HepG2 (cell line): ENCODE data around the gene GGA3. TPM values are rescaled to one million over a fixed set of nuclear protein-coding genes. Genes with fewer than 3 reads are reported as not detected.
A peak's percentile ranks its signal among the peaks of the same experiment; 100 is the strongest.

ENCODE experiments used
- ATF3 ChIP-seq: sonication (generic); formaldehyde crosslinking; IDR thresholded peaks from 2 replicates; pipeline ENCODE4 v1.4.0; 2020; ENCODE audit warnings: missing genetic modification reagents
- E2F1 ChIP-seq: sonication (generic); formaldehyde crosslinking; IDR thresholded peaks from 2 replicates; pipeline ENCODE4 v1.5.0; 2020; ENCODE audit warnings: missing genetic modification reagents
- ELF3 ChIP-seq: IDR thresholded peaks from 2 replicates; pipeline ENCODE4 v1.6.1; 2016; ENCODE audit warnings: missing genetic modification reagents, missing compliant biosample characterization
- FOSL2 ChIP-seq: sonication (generic); formaldehyde crosslinking; IDR thresholded peaks from 2 replicates; pipeline ENCODE4 v1.4.0; 2020; ENCODE audit warnings: missing genetic modification reagents
- NFIB ChIP-seq: sonication (generic); formaldehyde crosslinking; IDR thresholded peaks from 2 replicates; pipeline ENCODE4 v1.9.0; 2021; ENCODE audit warnings: missing genetic modification reagents, mild to moderate bottlenecking, borderline replicate concordance
- NRL ChIP-seq: sonication (generic); formaldehyde crosslinking; IDR thresholded peaks from 2 replicates; pipeline ENCODE4 v1.5.0; 2020; ENCODE audit warnings: missing genetic modification reagents, mild to moderate bottlenecking, moderate library complexity, borderline replicate concordance
- PRMT3 ChIP-seq: sonication (generic); formaldehyde crosslinking; IDR thresholded peaks from 2 replicates; pipeline ENCODE4 v1.8.1; 2022; ENCODE audit warnings: low read depth, mild to moderate bottlenecking, moderate library complexity, missing genetic modification reagents, borderline replicate concordance
- SOX13 ChIP-seq, 3 experiments: fragments of 450-650 bp in 1 of 3; sonication (generic) in 1 of 3; formaldehyde crosslinking in 1 of 3; IDR thresholded peaks in 2 of 3; conservative IDR thresholded peaks in 1 of 3; 2 replicates each; pipeline versions ENCODE4 v1.5.0 to v1.6.1; 2016 to 2020; ENCODE audit warnings: antibody characterized with exemption in 1 of 3, mild to moderate bottlenecking in 1 of 3, missing compliant biosample characterization in 1 of 3, missing genetic modification reagents in 1 of 3, moderate library complexity in 1 of 3
- ZFP41 ChIP-seq: sonication (generic); formaldehyde crosslinking; IDR thresholded peaks from 2 replicates; pipeline ENCODE4 v1.4.0; 2020; ENCODE audit warnings: mild to moderate bottlenecking, missing genetic modification reagents, borderline replicate concordance
- ZFP62 ChIP-seq: sonication (generic); formaldehyde crosslinking; IDR thresholded peaks from 2 replicates; pipeline ENCODE4 v1.4.0; 2020; ENCODE audit warnings: missing genetic modification reagents
- ZFYVE20 ChIP-seq: sonication (generic); formaldehyde crosslinking; IDR thresholded peaks from 2 replicates; pipeline ENCODE4 v1.8.0; 2023; ENCODE audit warnings: low read depth, mild to moderate bottlenecking, moderate library complexity, missing genetic modification reagents, borderline replicate concordance
- ZNF10 ChIP-seq: sonication (generic); formaldehyde crosslinking; IDR thresholded peaks from 2 replicates; pipeline ENCODE4 v1.4.0; 2020; ENCODE audit warnings: mild to moderate bottlenecking, low read depth, missing genetic modification reagents, borderline replicate concordance
- ZNF468 ChIP-seq: sonication (generic); formaldehyde crosslinking; IDR thresholded peaks from 2 replicates; pipeline ENCODE4 v1.8.0; 2022; ENCODE audit warnings: mild to moderate bottlenecking, moderate library complexity, missing genetic modification reagents
- ZNF567 ChIP-seq: sonication (generic); formaldehyde crosslinking; IDR thresholded peaks from 2 replicates; pipeline ENCODE4 v1.8.1; 2023; ENCODE audit warnings: mild to moderate bottlenecking, missing genetic modification reagents, borderline replicate concordance
- ZNF616 ChIP-seq: sonication (generic); formaldehyde crosslinking; IDR thresholded peaks from 2 replicates; pipeline ENCODE4 v1.5.0; 2020; ENCODE audit warnings: low read depth, mild to moderate bottlenecking, missing genetic modification reagents
- ZNF629 ChIP-seq: sonication (generic); formaldehyde crosslinking; conservative IDR thresholded peaks from 2 replicates; pipeline ENCODE4 v1.5.0; 2020; ENCODE audit warnings: missing genetic modification reagents
- ZNF660 ChIP-seq: sonication (generic); formaldehyde crosslinking; IDR thresholded peaks from 2 replicates; pipeline ENCODE4 v1.5.1; 2020; ENCODE audit warnings: mild to moderate bottlenecking, low read depth, missing genetic modification reagents, borderline replicate concordance
- ZNF710 ChIP-seq: sonication (generic); formaldehyde crosslinking; IDR thresholded peaks from 2 replicates; pipeline ENCODE4 v1.5.0; 2020; ENCODE audit warnings: mild to moderate bottlenecking, missing genetic modification reagents, borderline replicate concordance
- ZNF740 ChIP-seq: sonication (generic); formaldehyde crosslinking; IDR thresholded peaks from 2 replicates; pipeline ENCODE4 v1.4.0; 2020; ENCODE audit warnings: missing genetic modification reagents
- ZNF772 ChIP-seq: sonication (generic); formaldehyde crosslinking; IDR thresholded peaks from 2 replicates; pipeline ENCODE4 v1.5.0; 2020; ENCODE audit warnings: mild to moderate bottlenecking, missing genetic modification reagents
- ZNF784 ChIP-seq: sonication (generic); formaldehyde crosslinking; IDR thresholded peaks from 2 replicates; pipeline ENCODE4 v1.5.1; 2020; ENCODE audit warnings: missing genetic modification reagents, mild to moderate bottlenecking, borderline replicate concordance
- ZNF790 ChIP-seq: sonication (generic); formaldehyde crosslinking; IDR thresholded peaks from 2 replicates; pipeline ENCODE4 v1.8.0; 2022; ENCODE audit warnings: missing genetic modification reagents, mild to moderate bottlenecking, borderline replicate concordance
- ZSCAN25 ChIP-seq: sonication (generic); formaldehyde crosslinking; IDR thresholded peaks from 2 replicates; pipeline ENCODE4 v1.8.0; 2022; ENCODE audit warnings: mild to moderate bottlenecking, missing genetic modification reagents
- polyA plus RNA-seq, 8 experiments: library from polyadenylated mRNA; depleted of rRNA in 3 of 8; stranded (reverse) in 7 of 8; unstranded in 1 of 8; fragments of >200 nt; fragmentation: Illumina TruSeq in 4 of 8; extraction: Trizol in 4 of 8; gene quantifications; 2 replicates each; pipeline versions ENCODE4 v1.2.1 to v1.2.3, GENCODE V29; 2011 to 2016; ENCODE audit warnings: low read depth in 4 of 8, missing spikeins in 1 of 8, mixed read lengths in 1 of 8; ENCODE audit not compliant: insufficient read depth in 1 of 8
- total RNA-seq, 5 experiments: library from RNA; depleted of rRNA; stranded (reverse); fragments of >200 nt; fragmentation: Illumina TruSeq; extraction: Trizol; gene quantifications; 2 replicates each; pipeline ENCODE4 v1.2.3, GENCODE V29; 2016; ENCODE audit warnings: low read depth in 1 of 5

Gene GGA3
- total and polyA plus RNA-seq, 2 of the 13 experiments (the other 11 are each of a cell fraction or from before 2014, with no cell fraction given), result 28.4 to 43.7 TPM

- TF ChIP-seq ZNF660 (CRISPR knock-in tag) (no peak), SOX13 (IDR thresholded peaks at IDR 0.05) (peak; percentile 25; the same call in 1 of the 2 replicates), SOX13 (CRISPR knock-in tag; conservative IDR thresholded peaks at IDR 0.05 in 1 of 2, IDR thresholded peaks at IDR 0.05 in 1 of 2) (peak in 1 of 2 experiments; percentile 95; a peak in 2 of 4 replicates), PRMT3 (CRISPR knock-in tag) (no peak), ZNF772 (CRISPR knock-in tag) (peak; percentile 86; the same call in 1 of the 2 replicates), FOSL2 (CRISPR knock-in tag) (peak; percentile 48), ELF3 (peak; percentile 73), ZNF468 (CRISPR knock-in tag) (no peak), NFIB (CRISPR knock-in tag) (no peak), ZFP62 (CRISPR knock-in tag) (no peak), NRL (CRISPR knock-in tag) (no peak), E2F1 (no peak), ZFP41 (CRISPR knock-in tag) (no peak), ZNF629 (CRISPR knock-in tag) (peak; percentile 65), ATF3 (CRISPR knock-in tag) (no peak; the same call in 1 of the 2 replicates), ZNF740 (no peak), ZNF790 (no peak), ZSCAN25 (CRISPR knock-in tag) (peak; percentile 13; the same call in 1 of the 2 replicates), ZFYVE20 (CRISPR knock-in tag) (no peak), ZNF784 (CRISPR knock-in tag) (no peak), ZNF616 (CRISPR knock-in tag) (no peak), ZNF10 (no peak), ZNF567 (CRISPR knock-in tag) (0 out of 2 replicates have a peak, but pooled peaks have one; percentile 27), ZNF710 (peak; percentile 81)
Measured at GRCh38 chr17:75295201-75296158, 34.1 kb upstream of the GGA3 start (continued).
